ENCODE measurements around the gene MYADM.
"Not testable (repeated sequence)": the region's sequence is repeated elsewhere in the genome, so short reads cannot be mapped to it uniquely, and the experiment has no call there.

Gene MYADM, protein sequence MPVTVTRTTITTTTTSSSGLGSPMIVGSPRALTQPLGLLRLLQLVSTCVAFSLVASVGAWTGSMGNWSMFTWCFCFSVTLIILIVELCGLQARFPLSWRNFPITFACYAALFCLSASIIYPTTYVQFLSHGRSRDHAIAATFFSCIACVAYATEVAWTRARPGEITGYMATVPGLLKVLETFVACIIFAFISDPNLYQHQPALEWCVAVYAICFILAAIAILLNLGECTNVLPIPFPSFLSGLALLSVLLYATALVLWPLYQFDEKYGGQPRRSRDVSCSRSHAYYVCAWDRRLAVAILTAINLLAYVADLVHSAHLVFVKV

DNA sequence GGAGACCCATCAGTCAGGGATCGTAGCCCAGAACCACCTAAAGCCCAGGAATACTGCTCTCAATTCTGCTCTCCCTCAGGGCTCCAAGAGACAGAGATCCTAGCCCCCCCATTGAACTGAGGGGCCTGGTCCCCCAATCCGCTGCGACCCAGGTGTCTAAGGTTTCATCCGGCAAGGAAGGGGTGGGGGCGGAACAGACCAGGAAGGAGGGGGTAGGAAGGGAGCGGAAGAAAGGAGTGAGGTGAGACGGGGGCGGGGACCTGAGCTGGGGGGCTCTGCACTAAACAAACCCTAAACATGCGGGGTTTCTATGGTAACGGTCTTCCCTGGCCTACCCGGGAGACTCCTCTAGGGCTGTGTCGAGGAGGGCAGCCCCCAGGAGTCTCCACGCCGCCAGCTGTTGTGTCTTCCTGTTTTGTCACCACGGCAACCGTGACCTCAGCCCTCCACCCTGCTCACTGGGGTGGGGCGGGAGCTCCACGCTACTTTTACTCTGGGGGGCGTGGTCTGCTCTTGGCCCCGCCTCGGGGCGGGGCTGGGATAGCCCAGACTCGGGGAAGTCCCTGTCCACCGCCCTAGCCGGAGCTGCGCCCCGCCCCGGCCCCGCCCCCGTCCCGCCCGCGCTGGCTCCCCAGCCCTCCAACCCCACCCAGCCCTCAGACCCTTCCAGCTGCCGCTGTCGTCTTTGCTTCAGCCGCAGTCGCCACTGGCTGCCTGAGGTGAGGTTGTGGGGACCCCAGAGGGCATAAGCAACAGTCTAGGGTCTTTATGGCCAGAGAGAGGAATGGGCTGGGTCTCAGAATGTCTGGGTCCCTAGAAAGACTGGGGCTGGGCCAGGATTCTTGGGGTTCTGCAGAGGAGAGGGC is at the start of gene MYADM:
MYADM (plus strand) TSS at position 659 of the 866 bp plus-strand sequence. CDS start 5,647 bp downstream, outside the sequence.
- peak; percentile 99 for DNase-seq

- no peak for DNase-seq
Observed at GRCh38 chr19:53818756-53819155, 48.9 kb upstream of the MYADM start.

GRCh38 chr19:53819861-53820260 is 47.8 kb upstream of the MYADM start:
- no peak for DNase-seq

GRCh38 chr19:53823380-53824120 is 44.1 kb upstream of the MYADM start:
- DNase-seq: no peak

GRCh38 chr19:53824134-53824611 is 43.5 kb upstream of the MYADM start, which contains the start of gene NLRP12:
NLRP12 (minus strand) TSS chr19:53824314; CDS start chr19:53824174, 140 bp downstream.
- DNase-seq: no peak

GRCh38 chr19:53826876-53827275 is 40.8 kb upstream of the MYADM start:
- DNase-seq: no peak

GRCh38 chr19:53828531-53828930 is 39.2 kb upstream of the MYADM start:
- no peak for DNase-seq

DNA sequence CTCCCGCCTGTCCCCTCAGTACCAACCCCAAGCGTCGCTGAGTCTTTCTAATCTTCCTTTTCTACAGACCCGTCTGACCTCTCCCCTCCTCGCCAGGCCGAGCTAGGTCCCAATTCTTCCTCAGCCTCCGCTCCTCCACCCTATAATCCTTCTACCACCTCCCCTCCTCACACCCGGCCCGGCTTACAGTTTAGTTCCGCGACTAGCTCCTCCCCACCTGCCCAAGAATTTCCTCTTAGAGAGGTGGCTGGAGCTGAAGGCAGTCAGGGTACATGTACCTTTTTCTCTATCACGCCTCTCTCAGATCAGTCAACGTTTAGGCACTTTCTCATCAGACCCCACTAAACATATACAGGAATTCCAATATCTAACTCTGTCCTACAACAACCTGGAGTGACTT is 34.8 kb upstream of the MYADM start:
- not testable (repeated sequence) for DNase-seq

GRCh38 chr19:53838446-53838845 is 29.2 kb upstream of the MYADM start:
- not testable (repeated sequence) for DNase-seq

- DNase-seq: not testable (repeated sequence)
Observed at GRCh38 chr19:53840241-53840640, 27.4 kb upstream of the MYADM start.

GRCh38 chr19:53840914-53841313 is 26.8 kb upstream of the MYADM start:
- DNase-seq: not testable (repeated sequence)

- DNase-seq: no peak
Observed at GRCh38 chr19:53844849-53845246, 22.8 kb upstream of the MYADM start.

- no peak for DNase-seq
Observed at GRCh38 chr19:53847555-53847954, 20.1 kb upstream of the MYADM start.

GRCh38 chr19:53849237-53849676 is 18.4 kb upstream of the MYADM start:
- no peak for DNase-seq

DNA sequence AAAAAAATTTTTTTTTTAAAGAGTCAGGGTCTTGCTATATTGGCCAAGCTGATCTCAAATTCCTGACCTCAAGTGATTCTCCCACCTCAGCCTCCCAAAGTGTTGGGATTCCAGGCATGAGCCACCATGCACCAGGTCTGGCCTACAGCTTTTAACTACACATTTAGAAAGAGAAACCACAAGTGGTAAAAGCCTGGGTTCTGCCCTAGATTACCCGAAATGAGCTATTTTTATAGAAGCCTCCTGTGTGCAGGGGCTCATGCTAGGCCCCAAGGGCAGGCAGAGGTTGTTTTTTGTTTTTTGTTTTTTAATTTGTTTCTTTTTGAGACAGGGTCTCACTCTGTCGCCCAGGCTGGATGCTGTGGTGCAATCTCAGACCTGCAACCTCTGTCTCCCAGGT is 14.0 kb upstream of the MYADM start:
- DNase-seq: no peak

DNA sequence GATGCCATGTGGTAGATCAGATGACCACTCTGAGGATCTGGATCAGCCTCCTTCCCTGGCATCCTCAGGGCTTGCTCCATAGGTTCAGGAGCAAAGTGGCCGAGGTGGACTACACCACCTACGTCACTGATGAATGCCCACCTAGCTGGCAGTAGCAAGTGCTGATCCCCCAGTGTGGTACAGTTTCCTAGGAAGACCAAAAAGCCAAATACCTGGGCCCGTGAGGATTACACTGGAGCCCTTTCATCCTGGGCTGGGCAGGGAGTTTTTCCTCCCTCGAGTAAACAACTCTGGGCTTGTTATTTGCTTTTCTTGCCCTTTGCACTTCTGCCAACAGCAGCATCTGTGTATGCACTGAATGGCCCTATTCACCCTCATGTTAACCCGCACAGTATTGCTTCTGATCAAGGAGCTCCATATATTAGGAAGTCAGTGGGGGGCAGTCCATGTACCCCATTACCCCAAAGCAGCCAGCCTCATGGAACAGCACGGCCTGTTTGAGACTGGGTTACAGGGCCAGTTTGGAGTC is 3.3 kb upstream of the MYADM start:
- no peak for DNase-seq

GRCh38 chr19:53865523-53865917 is 2.2 kb upstream of the MYADM start:
- DNase-seq: no peak

- DNase-seq: peak; percentile 69 to 72
Observed at GRCh38 chr19:53865918-53866864, 1.5 kb upstream of the MYADM start.

DNA sequence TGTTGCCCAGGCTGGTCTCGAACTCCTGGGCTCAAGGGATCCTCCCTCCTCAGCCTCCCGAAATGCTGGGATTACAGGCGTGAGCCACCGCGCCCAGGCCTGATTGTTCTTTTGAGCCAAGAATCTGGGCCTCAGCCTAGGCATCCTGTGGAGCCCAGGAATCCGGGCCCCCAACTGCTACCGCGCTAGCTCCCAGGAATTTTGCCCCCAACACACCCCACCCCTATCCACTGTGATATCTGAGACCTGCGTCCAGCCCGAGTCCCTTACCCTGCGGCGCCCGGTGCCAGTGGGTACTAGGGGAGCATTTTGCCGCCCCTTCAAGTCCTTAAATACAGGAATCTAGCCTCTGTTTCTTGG is 838 bp upstream of the MYADM start:
- DNase-seq: no peak

DNA sequence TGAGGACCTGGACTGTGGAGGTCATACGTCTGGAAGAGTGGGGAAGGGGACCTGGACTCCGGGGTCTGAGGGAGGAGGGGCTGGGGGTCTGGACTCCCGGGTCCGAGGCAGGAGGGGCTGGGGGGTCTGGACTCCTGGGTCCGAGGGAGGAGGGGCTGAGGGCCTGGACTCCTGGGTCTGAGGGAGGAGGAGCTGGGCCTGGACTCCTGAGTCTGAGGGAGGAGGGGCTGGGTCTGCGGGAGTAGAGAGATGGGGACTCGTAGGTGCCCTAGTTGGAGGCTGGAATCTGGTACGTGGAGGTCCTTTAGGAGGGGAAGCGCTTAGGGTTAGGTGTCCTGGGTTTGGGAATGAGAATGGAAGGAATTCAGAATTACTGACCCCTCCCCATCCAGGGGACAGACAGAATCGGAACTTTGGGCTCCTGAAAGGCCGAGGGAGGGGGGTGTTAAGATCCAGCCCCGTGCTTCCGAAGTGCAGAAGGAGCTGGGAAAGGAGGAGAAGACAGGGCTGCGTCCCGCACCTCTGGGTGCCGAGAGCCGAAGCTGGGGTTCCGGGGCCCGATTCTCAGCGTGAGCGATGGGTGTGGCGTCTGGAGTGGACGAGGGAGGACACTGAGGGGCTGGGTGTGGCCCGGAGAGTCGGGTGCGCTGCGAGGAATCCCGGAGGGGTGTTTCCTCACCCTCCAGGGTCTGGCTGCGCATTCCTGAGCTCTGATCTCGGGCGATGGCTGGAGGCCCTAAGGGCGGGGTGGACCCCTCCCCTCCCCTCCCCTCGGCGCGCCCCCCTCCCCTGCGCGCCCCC is 608 bp downstream of the MYADM start:
- DNase-seq: peak; percentile 44 to 53

Measured in activated CD4-positive, alpha-beta T cell treated with anti-CD3 and anti-CD28 coated beads, Interleukin-2, amount 50 U/mL, for 48 hours (primary cell).